Measurements from ENCODE around the gene DCC. TPM values are rescaled to one million over a fixed set of nuclear protein-coding genes. Genes with fewer than 3 reads are reported as not detected.

Gene DCC
- total and polyA plus RNA-seq, 2 experiments from 2014 or later: not detected

GRCh38 chr18:52620926-52621439 is 281.0 kb downstream of the DCC start:
- DNase-seq: no peak
- no peak for TF ChIP-seq EZH2phosphoT487 (IDR thresholded peaks at IDR 0.05; ENCODE audit: insufficient read depth, low read depth)
- TF ChIP-seq EZH2 (IDR thresholded peaks at IDR 0.05; ENCODE audit: insufficient read depth, poor library complexity, severe bottlenecking): no peak
- Histone ChIP-seq H4K20me1 (ENCODE audit: insufficient read depth) (no peaks in the 10 kb centered on the region), H3K9me3 (ENCODE audit: low read depth) (no peaks in the 10 kb centered on the region), H3K9ac (no peak overlapping the region), H3K4me2 (ENCODE audit: unreplicated experiment) (no peak overlapping the region), H3K9me2 (ENCODE audit: insufficient read depth) (no peaks in the 10 kb centered on the region), H3K36me3 (ENCODE audit: low read depth) (no peaks in the 10 kb centered on the region), H3K27me3 (replicated peaks; ENCODE audit: insufficient read depth) (no peaks in the 10 kb centered on the region), H3K27ac (no peak overlapping the region), H2AFZ (no peak overlapping the region), H3F3A (ENCODE audit: insufficient read depth) (no peaks in the 10 kb centered on the region), H3K4me1 (ENCODE audit: insufficient read depth) (no peaks in the 10 kb centered on the region), H3K4me3 (no peak overlapping the region), H3K79me2 (ENCODE audit: insufficient read depth) (no peaks in the 10 kb centered on the region)
- 36 to 39% methylated on average over 3 of the region's 3 CpGs for WGBS, 2 experiments (ENCODE audit: low coverage in 1 of 2, low lambda C conversion rate in 2 of 2, missing lambda C conversion rate in 2 of 2)
- in situ Hi-C loops (cut with MboI): no loop called here

GRCh38 chr18:52624702-52625101 is 284.7 kb downstream of the DCC start:
- no peaks in the 10 kb centered on the region for H3K36me3 ChIP-seq (ENCODE audit: low read depth)
- H3K4me2 ChIP-seq (ENCODE audit: unreplicated experiment): no peak overlapping the region
- TF ChIP-seq EZH2 (IDR thresholded peaks at IDR 0.05; ENCODE audit: insufficient read depth, poor library complexity, severe bottlenecking) (no peak), EZH2phosphoT487 (IDR thresholded peaks at IDR 0.05; ENCODE audit: insufficient read depth, low read depth) (no peak)
- no peaks in the 10 kb centered on the region for H3F3A ChIP-seq (ENCODE audit: insufficient read depth)
- in situ Hi-C loops (cut with MboI): no loop called here
- H3K9me3 ChIP-seq (ENCODE audit: low read depth): no peaks in the 10 kb centered on the region
- no peak overlapping the region for H2AFZ ChIP-seq
- no peaks in the 10 kb centered on the region for H4K20me1 ChIP-seq (ENCODE audit: insufficient read depth)
- DNase-seq: no peak
- H3K27me3 ChIP-seq (replicated peaks; ENCODE audit: insufficient read depth): no peaks in the 10 kb centered on the region
- H3K79me2 ChIP-seq (ENCODE audit: insufficient read depth): no peaks in the 10 kb centered on the region
- no peaks in the 10 kb centered on the region for H3K4me1 ChIP-seq (ENCODE audit: insufficient read depth)
- no peak overlapping the region for H3K9ac ChIP-seq
- no peak overlapping the region for H3K4me3 ChIP-seq
- WGBS, 2 experiments (ENCODE audit: low coverage in 1 of 2, low lambda C conversion rate in 2 of 2, missing lambda C conversion rate in 2 of 2): 52 to 63% methylated on average over 5 of the region's 5 CpGs
- H3K9me2 ChIP-seq (ENCODE audit: insufficient read depth): no peaks in the 10 kb centered on the region
- no peak overlapping the region for H3K27ac ChIP-seq

- no peak overlapping the region for H3K4me3 ChIP-seq
- no peak for DNase-seq
- H3F3A ChIP-seq (ENCODE audit: insufficient read depth): no peaks in the 10 kb centered on the region
- H3K9me3 ChIP-seq (ENCODE audit: low read depth): no peaks in the 10 kb centered on the region
- no peak overlapping the region for H3K27ac ChIP-seq
- no peak overlapping the region for H2AFZ ChIP-seq
- no peak overlapping the region for H3K4me2 ChIP-seq (ENCODE audit: unreplicated experiment)
- no peaks in the 10 kb centered on the region for H3K36me3 ChIP-seq (ENCODE audit: low read depth)
- no peaks in the 10 kb centered on the region for H4K20me1 ChIP-seq (ENCODE audit: insufficient read depth)
- H3K27me3 ChIP-seq (replicated peaks; ENCODE audit: insufficient read depth): no peaks in the 10 kb centered on the region
- TF ChIP-seq EZH2 (IDR thresholded peaks at IDR 0.05; ENCODE audit: insufficient read depth, poor library complexity, severe bottlenecking) (no peak), EZH2phosphoT487 (IDR thresholded peaks at IDR 0.05; ENCODE audit: insufficient read depth, low read depth) (no peak)
- no peak overlapping the region for H3K9ac ChIP-seq
- no peaks in the 10 kb centered on the region for H3K4me1 ChIP-seq (ENCODE audit: insufficient read depth)
- WGBS, 2 experiments (ENCODE audit: low coverage in 1 of 2, low lambda C conversion rate in 2 of 2, missing lambda C conversion rate in 2 of 2): 60 to 63% methylated on average over 5 of the region's 5 CpGs
- in situ Hi-C loops (cut with MboI): no loop called here
- H3K9me2 ChIP-seq (ENCODE audit: insufficient read depth): no peaks in the 10 kb centered on the region
- H3K79me2 ChIP-seq (ENCODE audit: insufficient read depth): no peaks in the 10 kb centered on the region
Measured at GRCh38 chr18:52636536-52636935, 296.5 kb downstream of the DCC start.

GRCh38 chr18:52648201-52648600 is 308.2 kb downstream of the DCC start:
- Histone ChIP-seq H3K9me3 (ENCODE audit: low read depth) (no peaks in the 10 kb centered on the region), H4K20me1 (ENCODE audit: insufficient read depth) (no peaks in the 10 kb centered on the region), H2AFZ (no peak overlapping the region), H3K9me2 (ENCODE audit: insufficient read depth) (no peaks in the 10 kb centered on the region), H3K4me3 (no peak overlapping the region), H3K4me1 (ENCODE audit: insufficient read depth) (no peaks in the 10 kb centered on the region), H3K36me3 (ENCODE audit: low read depth) (no peaks in the 10 kb centered on the region), H3K27ac (no peak overlapping the region), H3K9ac (no peak overlapping the region), H3K27me3 (replicated peaks; ENCODE audit: insufficient read depth) (no peaks in the 10 kb centered on the region), H3K79me2 (ENCODE audit: insufficient read depth) (no peaks in the 10 kb centered on the region), H3K4me2 (ENCODE audit: unreplicated experiment) (no peak overlapping the region), H3F3A (ENCODE audit: insufficient read depth) (no peaks in the 10 kb centered on the region)
- 5 to 13% methylated on average over 4 of the region's 4 CpGs for WGBS, 2 experiments (ENCODE audit: low coverage in 1 of 2, low lambda C conversion rate in 2 of 2, missing lambda C conversion rate in 2 of 2)
- DNase-seq: no peak
- in situ Hi-C loops (cut with MboI): no loop called here
- TF ChIP-seq EZH2phosphoT487 (IDR thresholded peaks at IDR 0.05; ENCODE audit: insufficient read depth, low read depth) (no peak), EZH2 (IDR thresholded peaks at IDR 0.05; ENCODE audit: insufficient read depth, poor library complexity, severe bottlenecking) (no peak)

GRCh38 chr18:52652391-52652790 is 312.4 kb downstream of the DCC start:
- in situ Hi-C loops (cut with MboI): no loop called here
- Histone ChIP-seq H3K4me1 (ENCODE audit: insufficient read depth) (no peaks in the 10 kb centered on the region), H3K9me3 (ENCODE audit: low read depth) (no peaks in the 10 kb centered on the region), H2AFZ (no peak overlapping the region), H3K9me2 (ENCODE audit: insufficient read depth) (no peaks in the 10 kb centered on the region), H3K9ac (no peak overlapping the region), H3K4me2 (ENCODE audit: unreplicated experiment) (no peak overlapping the region), H4K20me1 (ENCODE audit: insufficient read depth) (no peaks in the 10 kb centered on the region), H3K27me3 (replicated peaks; ENCODE audit: insufficient read depth) (no peaks in the 10 kb centered on the region), H3K36me3 (ENCODE audit: low read depth) (no peaks in the 10 kb centered on the region), H3K79me2 (ENCODE audit: insufficient read depth) (no peaks in the 10 kb centered on the region), H3F3A (ENCODE audit: insufficient read depth) (no peaks in the 10 kb centered on the region), H3K27ac (no peak overlapping the region), H3K4me3 (no peak overlapping the region)
- DNase-seq: no peak
- 22 to 30% methylated on average over 4 of the region's 4 CpGs for WGBS, 2 experiments (ENCODE audit: low coverage in 1 of 2, low lambda C conversion rate in 2 of 2, missing lambda C conversion rate in 2 of 2)
- TF ChIP-seq EZH2phosphoT487 (IDR thresholded peaks at IDR 0.05; ENCODE audit: insufficient read depth, low read depth) (no peak), EZH2 (IDR thresholded peaks at IDR 0.05; ENCODE audit: insufficient read depth, poor library complexity, severe bottlenecking) (no peak)
